MM.1S (cell line): ENCODE measurements around the gene FARP1.

Experiments used
- CTCF ChIP-seq: fragments of 300-600 bp; sonication (generic); IDR thresholded peaks from 2 replicates; pipeline ENCODE4 v1.5.1; 2016; ENCODE audit warnings: antibody characterized with exemption, low read length, mixed read lengths
- EZH2 ChIP-seq: fragments of 300-600 bp; sonication (generic); optimal IDR thresholded peaks from 2 replicates; pipeline ENCODE3; 2017; ENCODE audit warnings: low read depth, mild to moderate bottlenecking, antibody characterized with exemption, low read length, mixed read lengths

- TF ChIP-seq EZH2 (no peak), CTCF (no peak)
Measured at GRCh38 chr13:98187155-98187964, 44.5 kb downstream of the FARP1 start.
